ENCODE measurements around the gene VOPP1.

GRCh38 chr7:55537458-55537990 lies 34.8 kb downstream of the VOPP1 start:
- TF ChIP-seq CEBPB (IDR thresholded peaks at IDR 0.05) (no peak), RAD21 (IDR thresholded peaks at IDR 0.05; ENCODE audit: low read depth) (no peak), TAF1 (IDR thresholded peaks at IDR 0.05; ENCODE audit: low read depth) (no peak), MAX (IDR thresholded peaks at IDR 0.05) (no peak), TCF12 (IDR thresholded peaks at IDR 0.05; ENCODE audit: low read depth) (no peak), CREB1 (IDR thresholded peaks at IDR 0.05; ENCODE audit: low read depth) (no peak), YY1 (IDR thresholded peaks at IDR 0.05; ENCODE audit: low read depth) (no peak)
